Endodermal cell (in vitro differentiated cells): ENCODE measurements around the gene CACHD1. TPM values are rescaled to one million over a fixed set of nuclear protein-coding genes. Genes with fewer than 3 reads are reported as not detected.

Source experiments
- DNase-seq: peaks from one replicate; pipeline ENCODE4 v3.0.0-alpha.2; 2017
- H3K27ac ChIP-seq: 2 replicates; pipeline ENCODE4 v1.5.1; 2013; ENCODE audit warnings: mild to moderate bottlenecking, low read depth, low read length, moderate library complexity
- H3K27me3 ChIP-seq: 2 replicates; pipeline ENCODE4 v1.6.1; 2013; ENCODE audit warnings: mild to moderate bottlenecking, low read length, moderate library complexity; ENCODE audit not compliant: insufficient read depth, control insufficient read depth, poor library complexity, severe bottlenecking
- H3K36me3 ChIP-seq: 2 replicates; pipeline ENCODE4 v1.7.0; 2013; ENCODE audit warnings: mild to moderate bottlenecking, low read length, moderate library complexity; ENCODE audit not compliant: control insufficient read depth, insufficient read depth
- H3K4me1 ChIP-seq: one replicate; pipeline ENCODE4 v1.7.0; 2013; ENCODE audit warnings: low read length; ENCODE audit not compliant: control insufficient read depth, insufficient read depth
- H3K4me3 ChIP-seq: 2 replicates; pipeline ENCODE4 v1.5.1; 2013; ENCODE audit warnings: mild to moderate bottlenecking, low read length, moderate library complexity
- H3K9ac ChIP-seq: 2 replicates; pipeline ENCODE4 v1.6.1; 2013; ENCODE audit warnings: mild to moderate bottlenecking, low read length, moderate library complexity; ENCODE audit not compliant: poor library complexity, severe bottlenecking; ENCODE audit errors: extremely low read depth
- H3K9me3 ChIP-seq: 2 replicates; pipeline ENCODE4 v1.6.1; 2013; ENCODE audit warnings: mild to moderate bottlenecking, low read length, moderate library complexity; ENCODE audit not compliant: control insufficient read depth
- H3K27ac Mint-ChIP-seq: 2 replicates; pipeline ENCODE4 v1.8.0; 2020; ENCODE audit warnings: mixed read lengths
- H3K27me3 Mint-ChIP-seq: 2 replicates; pipeline ENCODE4 v1.8.0; 2021; ENCODE audit warnings: mild to moderate bottlenecking, mixed read lengths; ENCODE audit not compliant: insufficient read depth
- H3K36me3 Mint-ChIP-seq: 2 replicates; pipeline ENCODE4 v1.8.0; 2020; ENCODE audit warnings: low read depth, mixed read lengths
- H3K4me1 Mint-ChIP-seq: 2 replicates; pipeline ENCODE4 v1.8.0; 2020; ENCODE audit warnings: mixed read lengths
- H3K4me3 Mint-ChIP-seq: 2 replicates; pipeline ENCODE4 v1.8.0; 2020; ENCODE audit warnings: mild to moderate bottlenecking, moderate library complexity, mixed read lengths
- H3K9me3 Mint-ChIP-seq: 2 replicates; pipeline ENCODE4 v1.8.0; 2020; ENCODE audit warnings: mild to moderate bottlenecking, mixed read lengths
- CTCF ChIP-seq: fragments of 200-600 bp; sonication (generic); conservative IDR thresholded peaks from 2 replicates; pipeline ENCODE4 v1.5.0; 2021; ENCODE audit warnings: antibody characterized with exemption, mild to moderate bottlenecking
- WGBS, 2 experiments: methylation state at CpG; one replicate each; pipeline versions ENCODE4 v1.1.5 to v1.1.7; 2013; ENCODE audit warnings: missing lambda C conversion rate in 2 of 2, mixed read lengths in 1 of 2; ENCODE audit not compliant: insufficient coverage in 1 of 2, insufficient read length in 1 of 2; 5-methylcytosine and 5-hydroxymethylcytosine counted together
- long read RNA-seq, 4 experiments: library from polyadenylated mRNA in 2 of 4; library from RNA in 1 of 4; library from capped mRNA in 1 of 4; stranded (forward) in 3 of 4; unstranded in 1 of 4; transcript quantifications; one replicate each; pipeline ENCODE4 v2.0.0, GENCODE V29; 2020 to 2021; ENCODE audit warnings: inconsistent platforms in 1 of 4
- polyA plus RNA-seq, 2 experiments: library from polyadenylated mRNA; stranded (reverse); fragments of 50-300 nt; gene quantifications; one replicate each; pipeline ENCODE4 v1.2.3, GENCODE V29; 2013
- total RNA-seq, 2 donors: library from RNA; stranded (reverse); fragmentation: NEBNext Ultra II Directional in 1 of 2; extraction: Animal tissue kit (Norgen Biotek cat#: 25700) in 1 of 2; gene quantifications; 2 replicates in 1 of 2; 3 replicates in 1 of 2; pipeline ENCODE4 v1.2.1, GENCODE V29; 2021

The CACHD1 gene
- total RNA-seq, result 10 to 100 TPM; 29.2 to 40.7 TPM
- polyA plus RNA-seq (2013, experiment 1 of 2), result 66.1 TPM
- 61.7 TPM for polyA plus RNA-seq (2013, experiment 2 of 2)
- long read RNA-seq, experiment 1, full-length matches to known transcripts, result 2 of 16 reads
- long read RNA-seq, experiment 1, partial matches to known transcripts, result 13 of 16 reads
- long read RNA-seq, experiment 1, other reads (novel, unspliced or antisense), result 1 of 16 reads
- long read RNA-seq, experiment 2, full-length matches to known transcripts, result 46 of 73 reads
- long read RNA-seq, experiment 2, partial matches to known transcripts, result 12 of 73 reads
- long read RNA-seq, experiment 2, other reads (novel, unspliced or antisense), result 15 of 73 reads
- long read RNA-seq, experiment 3, partial matches to known transcripts, result 21 of 37 reads
- long read RNA-seq, experiment 3, other reads (novel, unspliced or antisense), result 16 of 37 reads
- long read RNA-seq, experiment 4, result 0 reads

DNA sequence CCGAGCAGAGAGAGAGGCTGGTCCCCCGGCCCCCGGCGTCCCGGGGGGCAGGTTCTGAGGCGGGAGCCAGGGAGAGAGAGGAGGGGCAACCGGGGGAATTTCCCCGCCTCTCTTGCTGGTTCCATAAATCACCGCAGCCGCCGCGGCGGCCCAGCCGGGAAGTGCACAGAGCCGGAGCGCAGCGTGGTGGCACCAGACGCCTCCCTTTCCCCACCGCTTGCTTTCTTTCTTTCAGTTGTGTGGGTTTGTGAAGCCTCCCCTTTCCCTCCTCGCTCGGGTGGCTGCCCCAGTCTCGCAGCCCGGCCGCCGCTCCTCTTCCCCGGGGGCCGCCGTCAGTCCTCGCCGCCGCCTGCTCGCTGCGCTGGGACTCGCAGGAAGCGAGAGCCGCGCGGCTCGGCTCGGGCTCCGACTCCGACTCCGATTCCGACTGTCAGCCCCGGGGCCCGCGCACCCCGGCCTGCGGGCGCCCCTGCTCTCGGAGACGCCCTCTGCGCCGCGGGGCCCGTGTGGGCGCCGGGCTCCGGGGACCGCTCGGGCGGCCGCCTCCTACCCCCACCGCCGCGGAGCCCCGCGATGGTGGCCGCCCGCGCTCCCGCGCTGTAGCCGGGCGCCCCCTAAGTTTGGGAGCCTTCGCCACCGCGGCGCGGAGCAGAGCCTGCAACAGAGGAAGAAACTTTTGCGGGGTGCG lies at the start of gene CACHD1:
CACHD1 (plus strand) TSS at position 153 of the 688 bp plus-strand sequence. CDS start 616 bp downstream, outside the sequence.
- WGBS, 2 experiments, result 0% methylated on average over 16 to 82 of the region's 82 CpGs
- H3K9me3 ChIP-seq, result no peaks in the 10 kb centered on the region
- Mint-ChIP-seq H3K4me1 (peaks cover 33% of the 10 kb centered on the region), H3K9me3 (no peaks in the 10 kb centered on the region), H3K36me3 (no peaks in the 10 kb centered on the region), H3K27me3 (peaks cover 35% of the 10 kb centered on the region), H3K27ac (peak within 1 kb of the TSS; percentile 86), H3K4me3 (peak within 1 kb of the TSS; percentile 93)
- H3K27ac ChIP-seq, result peak within 1 kb of the TSS; percentile 69
- peak; percentile 93 for DNase-seq
- H3K36me3 ChIP-seq, result no peaks in the 10 kb centered on the region
- peak within 1 kb of the TSS; percentile 83 for H3K4me3 ChIP-seq
- peaks cover 8% of the 10 kb centered on the region for H3K4me1 ChIP-seq
- peak; percentile 37 for TF ChIP-seq CTCF
- H3K9ac ChIP-seq, result peak within 1 kb of the TSS; percentile 47
- peaks cover 36% of the 10 kb centered on the region for H3K27me3 ChIP-seq

- no peaks in the 10 kb centered on the region for H3K4me1 ChIP-seq
- H3K9me3 Mint-ChIP-seq, result peaks cover 12% of the 10 kb centered on the region
- H3K4me3 ChIP-seq, result no peak overlapping the region
- H3K27me3 ChIP-seq, result no peaks in the 10 kb centered on the region
- H3K4me3 Mint-ChIP-seq, result no peak overlapping the region
- H3K9me3 ChIP-seq, result no peaks in the 10 kb centered on the region
- H3K36me3 Mint-ChIP-seq, result no peaks in the 10 kb centered on the region
- H3K27ac Mint-ChIP-seq, result no peak overlapping the region
- DNase-seq, result no peak
- H3K27me3 Mint-ChIP-seq, result no peaks in the 10 kb centered on the region
- no peaks in the 10 kb centered on the region for H3K4me1 Mint-ChIP-seq
- no peaks in the 10 kb centered on the region for H3K36me3 ChIP-seq
- no peak for TF ChIP-seq CTCF
- WGBS, 2 experiments, result 91 to 100% methylated on average over 4 of the region's 4 CpGs
- H3K27ac ChIP-seq, result no peak overlapping the region
- H3K9ac ChIP-seq, result no peak overlapping the region
Measured at GRCh38 chr1:64421377-64421776, 48.6 kb upstream of the CACHD1 start.

- H3K9ac ChIP-seq, result no peak overlapping the region
- no peaks in the 10 kb centered on the region for H3K4me1 ChIP-seq
- 76 to 86% methylated on average over 2 to 4 of the region's 4 CpGs for WGBS, 2 experiments
- peaks cover 7% of the 10 kb centered on the region for H3K9me3 Mint-ChIP-seq
- H3K27ac ChIP-seq, result no peak overlapping the region
- peak; percentile 49 for DNase-seq
- H3K4me3 ChIP-seq, result no peak overlapping the region
- no peaks in the 10 kb centered on the region for H3K36me3 Mint-ChIP-seq
- no peak overlapping the region for H3K27ac Mint-ChIP-seq
- H3K27me3 Mint-ChIP-seq, result no peaks in the 10 kb centered on the region
- H3K4me3 Mint-ChIP-seq, result no peak overlapping the region
- no peaks in the 10 kb centered on the region for H3K9me3 ChIP-seq
- H3K4me1 Mint-ChIP-seq, result peaks cover 11% of the 10 kb centered on the region
- no peak for TF ChIP-seq CTCF
- H3K36me3 ChIP-seq, result no peaks in the 10 kb centered on the region
- H3K27me3 ChIP-seq, result no peaks in the 10 kb centered on the region
Measured at GRCh38 chr1:64423526-64423925, 46.4 kb upstream of the CACHD1 start.
